ENCODE results near the gene MMP25. TPM values are rescaled to one million over a fixed set of nuclear protein-coding genes. Genes with fewer than 3 reads are reported as not detected.
"Not testable (repeated sequence)": the region's sequence is repeated elsewhere in the genome, so short reads cannot be mapped to it uniquely, and the experiment has no call there.

The MMP25 gene
- polyA plus RNA-seq, 3 donors, result 0.71 to 26.6 (median 2.6) TPM

GRCh38 chr16:3076577-3076976, 30.2 kb downstream of the MMP25 start:
- intact Hi-C loops (cut with micrococcal nuclease), result no loop called here
- Histone ChIP-seq H4K20me1 (ENCODE audit: insufficient read depth, low read length) (no peaks in the 10 kb centered on the region), H3K79me2 (ENCODE audit: insufficient read depth, low read length) (no peaks in the 10 kb centered on the region), H3K4me1 (ENCODE audit: control insufficient read depth in 1 of 2, insufficient read depth in 2 of 2, low read length in 2 of 2) (peaks cover 35 to 41% of the 10 kb centered on the region in 2 donors), H3K9me3 (replicated peaks in 1 of 2; ENCODE audit: control insufficient read depth in 1 of 2, insufficient read depth in 1 of 2, low read length in 2 of 2) (no peaks in the 10 kb centered on the region), H3K36me3 (replicated peaks in 1 of 2; ENCODE audit: control insufficient read depth in 1 of 2, insufficient read depth in 2 of 2, low read length in 2 of 2) (peaks cover 28 to 38% of the 10 kb centered on the region in 2 donors), H3K9ac (ENCODE audit: insufficient read depth, low read length, poor library complexity, severe bottlenecking) (no peak overlapping the region), H2AFZ (ENCODE audit: insufficient read depth, low read depth, low read length, poor library complexity, severe bottlenecking) (no peak overlapping the region), H3K4me3 (replicated peaks in 1 of 3; ENCODE audit: low read depth in 2 of 3, low read length in 3 of 3) (no peak overlapping the region), H3K27ac (ENCODE audit: low read depth in 1 of 2, low read length in 2 of 2) (no peak overlapping the region), H3K4me2 (replicated peaks; ENCODE audit: extremely low read depth, low read length, poor library complexity, severe bottlenecking) (no peak overlapping the region), H3K27me3 (ENCODE audit: control insufficient read depth in 2 of 2, insufficient read depth in 2 of 2, low read length in 2 of 2) (no peaks in the 10 kb centered on the region)
- Mint-ChIP-seq H3K4me1 (peaks cover 37% of the 10 kb centered on the region), H3K27me3 (ENCODE audit: low read depth in 3 of 3) (peaks cover 0 to 5% (median 1%) of the 10 kb centered on the region in 3 donors), H3K36me3 (peaks cover 34 to 39% of the 10 kb centered on the region in 2 donors), H3K4me3 (no peak overlapping the region), H3K27ac (peak overlapping the region in 2 of 7 donors; percentile 21 to 61), H3K9me3 (peaks cover 0 to 3% (median 0%) of the 10 kb centered on the region in 7 donors)
- WGBS (ENCODE audit: insufficient coverage), result 92% methylated on average over 3 of the region's 6 CpGs
- DNase-seq, result no peak
- no peak for TF ChIP-seq CTCF (IDR thresholded peaks at IDR 0.05)

GRCh38 chr16:3080024-3080423, 33.7 kb downstream of the MMP25 start:
- Histone ChIP-seq H3K9me3 (replicated peaks in 1 of 2; ENCODE audit: control insufficient read depth in 1 of 2, insufficient read depth in 1 of 2, low read length in 2 of 2) (no peaks in the 10 kb centered on the region), H2AFZ (ENCODE audit: insufficient read depth, low read depth, low read length, poor library complexity, severe bottlenecking) (no peak overlapping the region), H3K9ac (ENCODE audit: insufficient read depth, low read length, poor library complexity, severe bottlenecking) (no peak overlapping the region), H3K27ac (ENCODE audit: low read depth in 1 of 2, low read length in 2 of 2) (no peak overlapping the region), H3K36me3 (replicated peaks in 1 of 2; ENCODE audit: control insufficient read depth in 1 of 2, insufficient read depth in 2 of 2, low read length in 2 of 2) (peaks cover 28 to 38% of the 10 kb centered on the region in 2 donors), H3K4me3 (replicated peaks in 1 of 3; ENCODE audit: low read depth in 2 of 3, low read length in 3 of 3) (no peak overlapping the region), H3K79me2 (ENCODE audit: insufficient read depth, low read length) (peaks cover 5% of the 10 kb centered on the region), H3K4me1 (ENCODE audit: control insufficient read depth in 1 of 2, insufficient read depth in 2 of 2, low read length in 2 of 2) (peaks cover 7 to 10% of the 10 kb centered on the region in 2 donors), H3K4me2 (replicated peaks; ENCODE audit: extremely low read depth, low read length, poor library complexity, severe bottlenecking) (no peak overlapping the region), H4K20me1 (ENCODE audit: insufficient read depth, low read length) (no peaks in the 10 kb centered on the region), H3K27me3 (ENCODE audit: control insufficient read depth in 2 of 2, insufficient read depth in 2 of 2, low read length in 2 of 2) (no peaks in the 10 kb centered on the region)
- WGBS (ENCODE audit: insufficient coverage), result 97% methylated on average over 16 of the region's 17 CpGs
- H3K36me3 Mint-ChIP-seq, result peaks cover 34 to 62% of the 10 kb centered on the region in 2 donors
- no peak for TF ChIP-seq CTCF (IDR thresholded peaks at IDR 0.05)
- intact Hi-C loops (cut with micrococcal nuclease), result no loop called here
- H3K27me3 Mint-ChIP-seq (ENCODE audit: low read depth in 3 of 3), result peaks cover 0 to 1% (median 0%) of the 10 kb centered on the region in 3 donors
- peaks cover 17% of the 10 kb centered on the region for H3K4me1 Mint-ChIP-seq
- no peak overlapping the region for H3K4me3 Mint-ChIP-seq
- H3K9me3 Mint-ChIP-seq, result peaks cover 0 to 3% (median 0%) of the 10 kb centered on the region in 7 donors
- no peak for DNase-seq
- H3K27ac Mint-ChIP-seq, result no peak overlapping the region

- 99% methylated on average over 12 of the region's 13 CpGs for WGBS (ENCODE audit: insufficient coverage)
- Histone ChIP-seq H3K79me2 (ENCODE audit: insufficient read depth, low read length) (peaks cover 13% of the 10 kb centered on the region), H3K4me1 (ENCODE audit: control insufficient read depth in 1 of 2, insufficient read depth in 2 of 2, low read length in 2 of 2) (peaks cover 18 to 20% of the 10 kb centered on the region in 2 donors), H3K36me3 (replicated peaks in 1 of 2; ENCODE audit: control insufficient read depth in 1 of 2, insufficient read depth in 2 of 2, low read length in 2 of 2) (peaks cover 24 to 38% of the 10 kb centered on the region in 2 donors)
- H3K9me3 ChIP-seq (replicated peaks in 1 of 2; ENCODE audit: control insufficient read depth in 1 of 2, insufficient read depth in 1 of 2, low read length in 2 of 2); DNase-seq; H3K9me3 Mint-ChIP-seq; H4K20me1 ChIP-seq (ENCODE audit: insufficient read depth, low read length); H3K27ac ChIP-seq (ENCODE audit: low read depth in 1 of 2, low read length in 2 of 2); H3K27ac Mint-ChIP-seq; H3K4me3 ChIP-seq (replicated peaks in 1 of 3; ENCODE audit: low read depth in 2 of 3, low read length in 3 of 3); H3K27me3 Mint-ChIP-seq (ENCODE audit: low read depth in 3 of 3); intact Hi-C loops (cut with micrococcal nuclease); H3K27me3 ChIP-seq (ENCODE audit: control insufficient read depth in 2 of 2, insufficient read depth in 2 of 2, low read length in 2 of 2); H3K4me2 ChIP-seq (replicated peaks; ENCODE audit: extremely low read depth, low read length, poor library complexity, severe bottlenecking); H2AFZ ChIP-seq (ENCODE audit: insufficient read depth, low read depth, low read length, poor library complexity, severe bottlenecking); H3K4me3 Mint-ChIP-seq; H3K9ac ChIP-seq (ENCODE audit: insufficient read depth, low read length, poor library complexity, severe bottlenecking): not testable (repeated sequence)
- peaks cover 28 to 58% of the 10 kb centered on the region in 2 donors for H3K36me3 Mint-ChIP-seq
- peaks cover 29% of the 10 kb centered on the region for H3K4me1 Mint-ChIP-seq
These were observed 35.6 kb downstream of the MMP25 start for GRCh38 chr16:3081957-3082356.
